Measurements from ENCODE around the gene ZBBX. TPM values are rescaled to one million over a fixed set of nuclear protein-coding genes. Genes with fewer than 3 reads are reported as not detected.

The ZBBX gene
- total RNA-seq, 4 donors from 2014 or later = 0.52 to 8.8 (median 1.9) TPM

DNA sequence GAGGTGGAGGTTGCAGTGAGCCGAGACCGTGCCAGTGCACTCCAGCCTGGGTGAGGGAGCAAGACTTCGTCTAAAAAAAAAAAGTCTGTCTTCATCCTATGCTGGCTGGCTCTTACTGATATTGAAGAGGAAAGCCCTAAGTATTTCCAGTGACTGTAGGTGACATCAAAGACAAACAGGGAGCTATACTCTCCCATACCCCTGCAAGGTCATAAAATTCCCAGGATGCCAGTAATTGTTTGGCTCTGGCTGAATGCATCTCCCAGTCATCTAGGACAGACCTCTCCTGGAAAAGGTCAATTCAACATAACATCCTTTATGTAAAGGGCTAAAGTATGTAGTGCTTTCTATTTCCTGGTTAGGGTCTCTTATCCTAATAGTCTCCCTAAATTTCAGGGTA is 8.0 kb downstream of the ZBBX start:
- TF ChIP-seq, protein P1, sequence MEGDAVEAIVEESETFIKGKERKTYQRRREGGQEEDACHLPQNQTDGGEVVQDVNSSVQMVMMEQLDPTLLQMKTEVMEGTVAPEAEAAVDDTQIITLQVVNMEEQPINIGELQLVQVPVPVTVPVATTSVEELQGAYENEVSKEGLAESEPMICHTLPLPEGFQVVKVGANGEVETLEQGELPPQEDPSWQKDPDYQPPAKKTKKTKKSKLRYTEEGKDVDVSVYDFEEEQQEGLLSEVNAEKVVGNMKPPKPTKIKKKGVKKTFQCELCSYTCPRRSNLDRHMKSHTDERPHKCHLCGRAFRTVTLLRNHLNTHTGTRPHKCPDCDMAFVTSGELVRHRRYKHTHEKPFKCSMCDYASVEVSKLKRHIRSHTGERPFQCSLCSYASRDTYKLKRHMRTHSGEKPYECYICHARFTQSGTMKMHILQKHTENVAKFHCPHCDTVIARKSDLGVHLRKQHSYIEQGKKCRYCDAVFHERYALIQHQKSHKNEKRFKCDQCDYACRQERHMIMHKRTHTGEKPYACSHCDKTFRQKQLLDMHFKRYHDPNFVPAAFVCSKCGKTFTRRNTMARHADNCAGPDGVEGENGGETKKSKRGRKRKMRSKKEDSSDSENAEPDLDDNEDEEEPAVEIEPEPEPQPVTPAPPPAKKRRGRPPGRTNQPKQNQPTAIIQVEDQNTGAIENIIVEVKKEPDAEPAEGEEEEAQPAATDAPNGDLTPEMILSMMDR (IDR thresholded peaks at IDR 0.05) = no peak
- TF ChIP-seq POLR2A (IDR thresholded peaks at IDR 0.05) = no peak
- DNase-seq = no peak
- H3K9me3 ChIP-seq = no peaks in the 10 kb centered on the region
- H3K36me3 ChIP-seq = no peaks in the 10 kb centered on the region
- no peaks in the 10 kb centered on the region for H3K27me3 ChIP-seq
- intact Hi-C loops (cut with DNase I; ENCODE audit: low total_unique reads) = no loop called here
- no peaks in the 10 kb centered on the region for H3K4me1 ChIP-seq
- no peak overlapping the region for H3K27ac ChIP-seq
- H3K4me3 ChIP-seq = no peak overlapping the region

DNA sequence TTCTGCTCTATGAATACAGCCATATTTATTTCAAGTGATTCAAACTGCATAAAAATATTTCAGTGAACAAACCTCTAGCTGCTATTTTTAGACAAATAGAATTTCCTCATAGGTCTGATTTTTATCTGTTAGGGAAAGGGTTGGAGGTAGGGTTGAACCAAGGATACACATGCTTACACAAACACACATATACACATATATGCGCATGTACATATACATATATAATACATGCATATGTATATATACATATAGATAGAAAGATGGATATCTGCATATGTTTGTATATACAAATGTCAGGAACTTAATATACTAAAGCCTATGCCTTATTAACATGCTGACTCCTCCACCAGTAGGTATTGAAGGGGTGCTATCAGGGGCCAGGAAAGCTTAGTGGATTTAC is 18.1 kb downstream of the ZBBX start:
- TF ChIP-seq POLR2A (IDR thresholded peaks at IDR 0.05) = no peak
- intact Hi-C loops (cut with DNase I; ENCODE audit: low total_unique reads) = no loop called here

DNA sequence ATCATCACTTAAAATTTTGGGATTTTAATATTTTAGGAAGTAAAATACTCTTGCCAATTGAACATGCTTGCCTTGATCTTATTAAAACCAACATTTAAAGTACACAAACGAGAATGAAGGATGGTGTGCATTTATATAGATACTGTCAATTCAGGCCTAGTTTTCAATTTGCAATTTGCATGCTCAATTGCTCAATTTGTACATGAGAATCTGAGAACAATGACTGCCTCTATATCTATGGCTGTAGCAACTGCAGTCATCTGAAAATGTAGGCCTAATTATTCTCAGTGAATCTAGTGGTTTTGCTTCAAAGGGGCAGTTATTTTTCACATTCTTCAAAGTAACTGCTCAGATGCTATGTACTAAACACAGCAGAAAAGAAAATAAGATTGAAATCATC is 18.8 kb downstream of the ZBBX start:
- Histone ChIP-seq H3K4me3 (no peak overlapping the region), H3K27ac (no peak overlapping the region), H3K36me3 (no peaks in the 10 kb centered on the region), H3K4me1 (no peaks in the 10 kb centered on the region), H3K27me3 (no peaks in the 10 kb centered on the region), H3K9me3 (no peaks in the 10 kb centered on the region)
- DNase-seq = no peak
- intact Hi-C loops (cut with DNase I; ENCODE audit: low total_unique reads) = no loop called here
- TF ChIP-seq, protein P1 (IDR thresholded peaks at IDR 0.05) = no peak
- TF ChIP-seq POLR2A (IDR thresholded peaks at IDR 0.05) = no peak

More for the DNA sequence above, 18.1 kb downstream of the ZBBX start:
- Histone ChIP-seq H3K9me3 (no peaks in the 10 kb centered on the region), H3K4me1 (no peaks in the 10 kb centered on the region), H3K36me3 (no peaks in the 10 kb centered on the region), H3K27ac (no peak overlapping the region), H3K4me3 (no peak overlapping the region), H3K27me3 (no peaks in the 10 kb centered on the region)
- DNase-seq = no peak

DNA sequence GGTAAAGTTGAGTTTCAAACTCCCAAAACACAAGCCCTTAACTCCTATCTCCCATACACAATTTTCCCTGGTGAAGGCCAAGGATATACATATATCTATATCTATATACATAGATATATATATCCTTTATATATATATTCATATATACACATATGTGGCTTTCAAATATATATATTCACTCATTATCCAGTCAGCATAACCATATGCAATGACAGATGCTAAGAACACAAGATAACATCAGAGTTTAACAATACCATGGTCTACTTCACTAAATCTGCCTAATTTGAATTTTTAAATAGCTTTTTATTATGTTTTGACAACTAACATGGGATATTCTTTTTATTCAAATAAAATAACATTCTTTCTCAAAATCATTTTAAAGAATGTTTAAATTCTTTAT is 24.7 kb downstream of the ZBBX start:
- no peaks in the 10 kb centered on the region for H3K36me3 ChIP-seq
- no peaks in the 10 kb centered on the region for H3K9me3 ChIP-seq
- no peak for DNase-seq
- intact Hi-C loops (cut with DNase I; ENCODE audit: low total_unique reads) = no loop called here
- no peaks in the 10 kb centered on the region for H3K4me1 ChIP-seq
- TF ChIP-seq, protein P1 (IDR thresholded peaks at IDR 0.05) = no peak
- H3K4me3 ChIP-seq = no peak overlapping the region
- no peak overlapping the region for H3K27ac ChIP-seq
- H3K27me3 ChIP-seq = no peaks in the 10 kb centered on the region

DNA sequence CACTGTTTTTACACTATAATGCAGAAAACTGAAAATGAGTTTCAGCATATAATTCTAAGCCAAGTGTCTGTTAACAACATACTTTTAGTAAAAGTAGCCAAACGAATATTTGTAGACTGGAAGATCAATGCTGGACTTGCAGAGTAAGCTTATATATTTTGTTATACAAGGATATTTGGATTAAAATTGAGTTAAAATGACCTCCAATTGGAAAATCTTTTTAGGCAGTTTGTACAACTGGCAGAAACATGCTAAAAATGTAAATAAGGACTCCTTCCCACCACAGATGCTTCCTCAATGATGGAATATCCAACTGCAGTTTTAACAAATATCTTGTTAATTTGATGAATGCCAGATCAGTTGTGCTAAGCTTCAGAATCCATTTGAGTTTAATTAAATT is 25.3 kb downstream of the ZBBX start:
- H3K27ac ChIP-seq = no peak overlapping the region
- intact Hi-C loops (cut with DNase I; ENCODE audit: low total_unique reads) = no loop called here
- no peak for DNase-seq
- TF ChIP-seq POLR2A (IDR thresholded peaks at IDR 0.05) = no peak
- TF ChIP-seq, protein P1 (IDR thresholded peaks at IDR 0.05) = no peak
- no peaks in the 10 kb centered on the region for H3K36me3 ChIP-seq
- H3K9me3 ChIP-seq = no peaks in the 10 kb centered on the region
- no peaks in the 10 kb centered on the region for H3K27me3 ChIP-seq
- no peaks in the 10 kb centered on the region for H3K4me1 ChIP-seq
- no peak overlapping the region for H3K4me3 ChIP-seq

DNA sequence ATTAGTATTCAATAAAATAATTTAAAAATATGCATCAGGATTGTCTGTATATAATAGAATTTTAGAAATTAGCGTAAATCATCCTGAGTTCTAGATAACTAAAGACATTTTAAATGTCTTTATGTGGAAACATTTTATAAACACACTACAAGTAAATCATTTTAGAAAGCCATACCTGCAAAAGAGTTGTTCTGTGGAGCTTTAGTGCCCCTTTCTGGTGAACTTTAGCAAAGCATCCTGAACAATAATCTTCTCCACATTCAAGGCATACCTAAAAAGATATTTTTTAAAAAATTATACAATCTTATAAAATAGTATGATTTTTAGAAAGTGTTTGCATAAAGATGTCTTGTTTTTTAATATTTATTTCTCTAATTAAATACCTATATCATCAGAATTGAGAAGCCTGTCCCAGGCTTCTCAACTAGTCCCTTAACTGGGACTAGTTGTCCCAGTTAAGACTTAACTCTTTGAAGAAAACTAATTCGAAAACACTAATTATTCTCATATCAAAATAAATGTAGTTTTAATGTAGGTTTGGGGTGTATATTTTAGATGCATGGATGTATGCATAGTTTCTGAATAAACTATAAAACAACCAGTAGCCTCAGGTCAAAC is 29.7 kb downstream of the ZBBX start:
- H3K4me1 ChIP-seq = no peaks in the 10 kb centered on the region
- H3K9me3 ChIP-seq = no peaks in the 10 kb centered on the region
- TF ChIP-seq, protein P1 (IDR thresholded peaks at IDR 0.05) = peak; percentile 14 to 42 (median 23)
- no peak for TF ChIP-seq POLR2A (IDR thresholded peaks at IDR 0.05)
- H3K4me3 ChIP-seq = no peak overlapping the region
- no peak overlapping the region for H3K27ac ChIP-seq
- intact Hi-C loops (cut with DNase I; ENCODE audit: low total_unique reads) = no loop called here
- no peak for DNase-seq
- H3K36me3 ChIP-seq = no peaks in the 10 kb centered on the region
- no peaks in the 10 kb centered on the region for H3K27me3 ChIP-seq
